Heart right ventricle (tissue), 16 donors: ENCODE data around the gene RNF207. TPM values are rescaled to one million over a fixed set of nuclear protein-coding genes. Genes with fewer than 3 reads are reported as not detected.

Experiments
- ATAC-seq, 8 donors: fragments of 200-7000 bp; cut with Tn5 transposase; one replicate each; pipeline ENCODE4 v1.9.1; 2020; ENCODE audit warnings: mild to moderate bottlenecking in 8 of 8, moderate library complexity in 8 of 8, moderate number of reproducible peaks in 1 of 8
- DNase-seq, 2 donors: peaks; one replicate each; pipeline ENCODE4 v3.0.0-alpha.2; 2020
- H3K27ac ChIP-seq, 10 donors: fragments of 200-600 bp; sonication (generic) in 2 of 10; one replicate each; pipeline versions ENCODE4 v1.5.0 to v1.8.0; 2020 to 2022; ENCODE audit warnings: mild to moderate bottlenecking in 3 of 10
- H3K27me3 ChIP-seq, 7 donors: fragments of 200-600 bp; one replicate each; pipeline ENCODE4 v1.8.0; 2021 to 2022; ENCODE audit warnings: mild to moderate bottlenecking in 2 of 7
- H3K36me3 ChIP-seq, 9 donors: fragments of 200-600 bp; sonication (generic) in 1 of 9; one replicate each; pipeline versions ENCODE4 v1.5.0 to v1.8.0; 2020 to 2022; ENCODE audit warnings: mild to moderate bottlenecking in 2 of 9
- H3K4me1 ChIP-seq, 9 donors: fragments of 200-600 bp; sonication (generic) in 1 of 9; one replicate each; pipeline versions ENCODE4 v1.5.0 to v1.8.0; 2020 to 2022; ENCODE audit warnings: mild to moderate bottlenecking in 4 of 9
- H3K4me3 ChIP-seq, 10 donors: fragments of 200-600 bp; sonication (generic) in 2 of 10; one replicate each; pipeline versions ENCODE4 v1.5.0 to v1.8.0; 2020 to 2022; ENCODE audit warnings: mild to moderate bottlenecking in 7 of 10, moderate library complexity in 2 of 10
- H3K9me3 ChIP-seq, 11 donors: fragments of 200-600 bp in 10 of 11; sonication (generic) in 2 of 11; one replicate each; pipeline versions ENCODE4 v1.5.0 to v1.8.0; 2013 to 2022; ENCODE audit warnings: mild to moderate bottlenecking in 2 of 11, control low read depth in 1 of 11, moderate library complexity in 1 of 11
- CTCF ChIP-seq, 9 donors: fragments of 200-600 bp; sonication (generic) in 2 of 9; IDR thresholded peaks; one replicate each; pipeline versions ENCODE4 v1.5.0 to v1.8.0; 2021 to 2022; ENCODE audit warnings: antibody characterized with exemption in 9 of 9, mild to moderate bottlenecking in 5 of 9, moderate library complexity in 1 of 9
- WGBS, 2 donors: extraction: QIAGEN DNeasy Blood & Tissue Kit; methylation state at CpG; one replicate each; pipeline ENCODE4 v1.1.7; 2013; ENCODE audit warnings: inconsistent platforms in 1 of 2; 5-methylcytosine and 5-hydroxymethylcytosine counted together
- intact Hi-C, 10 donors: fragments of 100-400 bp; cut with DNase I; formaldehyde crosslinking; loops; one replicate each; pipeline versions ENCODE4 v1.11.1 to v1.14.2; 2022
- polyA plus RNA-seq, 2 donors: library from polyadenylated mRNA; stranded (reverse); fragments of 200-250 nt; gene quantifications; one replicate each; pipeline ENCODE4 v1.2.3, GENCODE V29; 2013
- total RNA-seq, 10 donors: library from RNA; stranded (reverse); fragmentation: NEBNext Ultra II Directional in 3 of 10; extraction: Animal tissue kit (Norgen Biotek cat#: 25700) in 3 of 10; gene quantifications; one replicate each; pipeline versions ENCODE4 v1.2.1 to v1.2.4, GENCODE V29; 2021 to 2023
- donor health status: Arrhythmogenic right ventricular cardiomyopathy.
- donor health status: ischemic (EF 13 %, LVEDD 7.1; RV severe dilation, severe dysfunction).
- donor health status: healthy with polysubstance abuse.
- donor health status: DM: no; HTN: yes; CAD: no.
- donor health status: DM: no; HTN: no; CAD: no.
- donor health status: ischemic (EF 25% LVEDD 6.9; RV normal size, moderate dysfunction).
- donor health status: ischemic (EF 25% LVEDD 5.7; RV mildly dilated, moderate dysfunction).
- donor health status: healthy.
- donor health status: DM: yes; HTN: yes; CAD: no.
- donor health status: Ischemic cardiomyopathy.
- donor health status: ischemic (EF 35%, LVEDD 5.7; RV mildly dilated, moderate dysfunction).
- donor health status: nonischemic (EF 11% LVEDD 7.7; RV severe dilation, severe dysfunction).
- donor health status: DM: yes; HTN: yes; CAD: no.
- donor health status: PGD.
- donor health status: ischemic (EF 29% LVEDD 5.4; RV normal size, mild dysfunction).
- donor health status: nonischemic (EF 23%, LVEDD 6.1; RV moderate dilation, normal function).

RNF207 gene
- total and polyA plus RNA-seq, 12 donors: 16.2 to 183 (median 67.4) TPM

GRCh38 chr1:6170742-6171201, 35.1 kb upstream of the RNF207 start:
- no peaks in the 10 kb centered on the region for H3K4me1 ChIP-seq
- no peak for TF ChIP-seq CTCF (IDR thresholded peaks at IDR 0.05)
- WGBS, 2 donors: 68 to 76% methylated on average over 19 of the region's 19 CpGs
- no peak overlapping the region for H3K27ac ChIP-seq
- no peaks in the 10 kb centered on the region for H3K9me3 ChIP-seq
- no peak overlapping the region for H3K4me3 ChIP-seq
- ATAC-seq: peak in 1 of 8 donors; percentile 15
- DNase-seq: no peak
- intact Hi-C loops: loop anchor here in 2 of 10 donors (10.0 kb wide), 2 partner anchors 116 to 126 kb away; partner anchors contain the start of gene KCNAB2 (in 1 of the 2)
- H3K27me3 ChIP-seq: peaks cover 0 to 70% (median 37%) of the 10 kb centered on the region in 7 donors
- no peaks in the 10 kb centered on the region for H3K36me3 ChIP-seq

- WGBS, 2 donors: 43 to 45% methylated on average over 10 of the region's 10 CpGs
- Histone ChIP-seq H3K27ac (no peak overlapping the region), H3K4me1 (no peaks in the 10 kb centered on the region), H3K27me3 (peaks cover 0 to 74% (median 43%) of the 10 kb centered on the region in 7 donors), H3K9me3 (no peaks in the 10 kb centered on the region), H3K36me3 (no peaks in the 10 kb centered on the region), H3K4me3 (no peak overlapping the region)
- ATAC-seq: peak in 5 of 8 donors; percentile 25 to 56 (median 33)
- DNase-seq: no peak
- intact Hi-C loops: loop anchor here in 2 of 10 donors (10.0 kb wide), 2 partner anchors 117 to 127 kb away; partner anchors contain the start of gene KCNAB2 (in 1 of the 2)
- peak in 6 of 9 donors; percentile 17 to 40 (median 34) for TF ChIP-seq CTCF (IDR thresholded peaks at IDR 0.05)
Observed at GRCh38 chr1:6171548-6172124, 34.3 kb upstream of the RNF207 start.

- WGBS, 2 donors: 85 to 87% methylated on average over 10 of the region's 10 CpGs
- H3K27me3 ChIP-seq: peaks cover 3 to 76% (median 52%) of the 10 kb centered on the region in 7 donors
- intact Hi-C loops: loop anchor here in 2 of 10 donors (10.0 kb wide), 2 partner anchors 118 to 128 kb away; partner anchors contain the start of gene KCNAB2 (in 1 of the 2)
Observed at GRCh38 chr1:6172549-6172948, 33.4 kb upstream of the RNF207 start.

More at GRCh38 chr1:6172549-6172948, 33.4 kb upstream of the RNF207 start:
- Histone ChIP-seq H3K9me3 (no peaks in the 10 kb centered on the region), H3K4me3 (no peak overlapping the region), H3K4me1 (no peaks in the 10 kb centered on the region), H3K36me3 (no peaks in the 10 kb centered on the region), H3K27ac (no peak overlapping the region)
- ATAC-seq (no peak), DNase-seq (no peak)
- TF ChIP-seq CTCF (IDR thresholded peaks at IDR 0.05): no peak
